SK-N-SH (cell line): ENCODE results near the gene VMP1. TPM values are rescaled to one million over a fixed set of nuclear protein-coding genes. Genes with fewer than 3 reads are reported as not detected.

ENCODE experiments used
- CTCF ChIA-PET: fragments of 300-600, 350-600 bp; formaldehyde crosslinking; extraction: SDS; loops from one replicate; lab custom pipeline; 2021; lab: Yijun Ruan, JAX
- POLR2A ChIA-PET: fragments of 350-600 bp; sonication (Branson Sonifier 250); formaldehyde crosslinking; extraction: SDS; loops from one replicate; lab custom pipeline; 2020; ENCODE audit warnings: antibody characterized with exemption, inconsistent platforms; lab: Yijun Ruan, JAX
- DNase-seq: peaks from one replicate; pipeline ENCODE4 v3.0.0; 2012
- H2AFZ ChIP-seq: fragments of 200-600 bp; sonication (generic); 2 replicates; pipeline ENCODE4 v1.8.1; 2016; ENCODE audit warnings: antibody characterized with exemption, mild to moderate bottlenecking, low read depth
- H3F3A ChIP-seq: fragments of 200-600 bp; sonication (generic); replicated peaks from 2 replicates; pipeline ENCODE3; 2016; ENCODE audit warnings: antibody characterized with exemption, mild to moderate bottlenecking; ENCODE audit not compliant: insufficient read depth
- H3K27ac ChIP-seq, 2 experiments: fragments of 200-500 bp in 1 of 2; fragments of 200-600 bp in 1 of 2; sonication (Bioruptor generic) in 1 of 2; sonication (generic), shearing (Covaris generic) in 1 of 2; 2 replicates each; pipeline versions ENCODE4 v1.5.1 to v1.6.1; 2014 to 2016; ENCODE audit warnings: low read depth in 2 of 2, inconsistent platforms in 1 of 2, low read length in 1 of 2, mild to moderate bottlenecking in 1 of 2, mixed read lengths in 1 of 2
- H3K27me3 ChIP-seq: fragments of 200-600 bp; sonication (generic), shearing (Covaris generic); 2 replicates; pipeline ENCODE4 v1.6.1; 2016; ENCODE audit warnings: mixed run types; ENCODE audit not compliant: insufficient read depth
- H3K36me3 ChIP-seq, 2 experiments: fragments of 200-500 bp in 1 of 2; fragments of 200-600 bp in 1 of 2; sonication (Bioruptor generic) in 1 of 2; sonication (generic) in 1 of 2; replicated peaks in 1 of 2; 2 replicates each; pipeline versions ENCODE3 to v1.5.1; 2014 to 2016; ENCODE audit warnings: low read length in 1 of 2, mild to moderate bottlenecking in 1 of 2; ENCODE audit not compliant: insufficient read depth in 2 of 2, control insufficient read depth in 1 of 2
- H3K4me1 ChIP-seq, 2 experiments: fragments of 200-500 bp in 1 of 2; fragments of 200-600 bp in 1 of 2; sonication (Bioruptor generic) in 1 of 2; sonication (generic), shearing (Covaris generic) in 1 of 2; 2 replicates each; pipeline versions ENCODE4 v1.5.1 to v1.6.1; 2014 to 2016; ENCODE audit warnings: low read depth in 1 of 2, low read length in 1 of 2, mixed run types in 1 of 2; ENCODE audit not compliant: insufficient read depth in 2 of 2, control insufficient read depth in 1 of 2
- H3K4me2 ChIP-seq: fragments of 200-600 bp; sonication (generic), shearing (Covaris generic); 2 replicates; pipeline ENCODE4 v1.6.1; 2017; ENCODE audit warnings: mixed run types
- H3K4me3 ChIP-seq, 2 experiments: fragments of 200-500 bp in 1 of 2; fragments of 200-600 bp in 1 of 2; sonication (Bioruptor generic) in 1 of 2; sonication (generic), shearing (Covaris generic) in 1 of 2; 2 replicates each; pipeline versions ENCODE4 v1.5.1 to v1.8.1; 2014 to 2016; ENCODE audit warnings: low read depth in 2 of 2, inconsistent platforms in 1 of 2, low read length in 1 of 2, mild to moderate bottlenecking in 1 of 2, mixed read lengths in 1 of 2, moderate library complexity in 1 of 2
- H3K79me2 ChIP-seq: fragments of 200-600 bp; sonication (generic); 2 replicates; pipeline ENCODE4 v1.8.1; 2017; ENCODE audit warnings: mild to moderate bottlenecking; ENCODE audit not compliant: insufficient read depth
- H3K9ac ChIP-seq: fragments of 200-600 bp; sonication (generic); 2 replicates; pipeline ENCODE4 v1.6.1; 2017; ENCODE audit warnings: mixed run types
- H3K9me2 ChIP-seq: fragments of 200-600 bp; sonication (generic); 2 replicates; pipeline ENCODE4 v1.6.1; 2017; ENCODE audit warnings: mixed run types
- H3K9me3 ChIP-seq: fragments of 200-600 bp; sonication (generic); 2 replicates; pipeline ENCODE4 v1.6.1; 2017; ENCODE audit warnings: mixed run types, mild to moderate bottlenecking, moderate library complexity
- H4K20me1 ChIP-seq: fragments of 200-600 bp; sonication (generic); 2 replicates; pipeline ENCODE4 v1.6.1; 2017; ENCODE audit warnings: mild to moderate bottlenecking, mixed run types; ENCODE audit not compliant: insufficient read depth
- CHD2 ChIP-seq: fragments of 150-350 bp; IDR thresholded peaks from 2 replicates; pipeline ENCODE4 v1.6.1; 2018; ENCODE audit warnings: low read length; ENCODE audit not compliant: partially characterized antibody
- CTCF ChIP-seq: fragments of 200-600 bp; sonication (generic); IDR thresholded peaks from 2 replicates; pipeline ENCODE4 v1.6.1; 2017; ENCODE audit warnings: antibody characterized with exemption, mild to moderate bottlenecking, moderate library complexity
- FOSL2 ChIP-seq: IDR thresholded peaks from 2 replicates; pipeline ENCODE4 v1.4.0; 2012; ENCODE audit warnings: low read depth, mild to moderate bottlenecking, moderate library complexity, borderline replicate concordance
- FOXM1 ChIP-seq: IDR thresholded peaks from 2 replicates; pipeline ENCODE4 v1.4.0; 2012; ENCODE audit warnings: low read depth, mild to moderate bottlenecking
- GABPA ChIP-seq: IDR thresholded peaks from 2 replicates; pipeline ENCODE4 v1.4.0; 2012; ENCODE audit warnings: low read depth, mild to moderate bottlenecking
- NFIC ChIP-seq: IDR thresholded peaks from 2 replicates; pipeline ENCODE4 v1.4.0; 2012; ENCODE audit warnings: borderline replicate concordance
- PBX3 ChIP-seq: IDR thresholded peaks from 2 replicates; pipeline ENCODE4; 2012
- SIN3A ChIP-seq: IDR thresholded peaks from 2 replicates; pipeline ENCODE4 v1.6.1; 2012; ENCODE audit warnings: low read depth, mild to moderate bottlenecking, low read length, moderate library complexity, borderline replicate concordance
- TAF1 ChIP-seq: IDR thresholded peaks from 2 replicates; pipeline ENCODE4 v1.6.1; 2012; ENCODE audit warnings: low read depth, mild to moderate bottlenecking, low read length, moderate library complexity, borderline replicate concordance
- TCF12 ChIP-seq: IDR thresholded peaks from 2 replicates; pipeline ENCODE4 v1.4.0; 2012
- TEAD4 ChIP-seq: IDR thresholded peaks from 2 replicates; pipeline ENCODE4 v1.4.0; 2012; ENCODE audit warnings: mild to moderate bottlenecking, borderline replicate concordance; ENCODE audit not compliant: insufficient read depth
- YY1 ChIP-seq: IDR thresholded peaks from 2 replicates; pipeline ENCODE4 v1.4.0; 2012; ENCODE audit warnings: low read depth, mild to moderate bottlenecking
- ZBTB33 ChIP-seq: IDR thresholded peaks from 2 replicates; pipeline ENCODE4 v1.4.0; 2012; ENCODE audit warnings: low read depth, borderline replicate concordance
- WGBS: methylation state at CpG from one replicate; pipeline ENCODE4 v1.1.6; 2017; ENCODE audit warnings: low lambda C conversion rate; 5-methylcytosine and 5-hydroxymethylcytosine counted together
- polyA plus RNA-seq, 3 experiments: library from polyadenylated mRNA; depleted of rRNA; stranded (reverse); fragments of >200 nt; gene quantifications; 2 replicates each; pipeline ENCODE4 v1.2.3, GENCODE V29; 2012
- TF ChIP-seq, protein P1 (sequence below): IDR thresholded peaks from 2 replicates; pipeline ENCODE4 v1.6.1; 2012; ENCODE audit warnings: mild to moderate bottlenecking, low read depth, low read length, moderate library complexity

The VMP1 gene
- polyA plus RNA-seq, 1 of the 3 experiments (the other 2 are of a cell fraction): 169 TPM

GRCh38 chr17:59825533-59826322, 118.3 kb downstream of the VMP1 start (continued):
- TF ChIP-seq, protein P1, sequence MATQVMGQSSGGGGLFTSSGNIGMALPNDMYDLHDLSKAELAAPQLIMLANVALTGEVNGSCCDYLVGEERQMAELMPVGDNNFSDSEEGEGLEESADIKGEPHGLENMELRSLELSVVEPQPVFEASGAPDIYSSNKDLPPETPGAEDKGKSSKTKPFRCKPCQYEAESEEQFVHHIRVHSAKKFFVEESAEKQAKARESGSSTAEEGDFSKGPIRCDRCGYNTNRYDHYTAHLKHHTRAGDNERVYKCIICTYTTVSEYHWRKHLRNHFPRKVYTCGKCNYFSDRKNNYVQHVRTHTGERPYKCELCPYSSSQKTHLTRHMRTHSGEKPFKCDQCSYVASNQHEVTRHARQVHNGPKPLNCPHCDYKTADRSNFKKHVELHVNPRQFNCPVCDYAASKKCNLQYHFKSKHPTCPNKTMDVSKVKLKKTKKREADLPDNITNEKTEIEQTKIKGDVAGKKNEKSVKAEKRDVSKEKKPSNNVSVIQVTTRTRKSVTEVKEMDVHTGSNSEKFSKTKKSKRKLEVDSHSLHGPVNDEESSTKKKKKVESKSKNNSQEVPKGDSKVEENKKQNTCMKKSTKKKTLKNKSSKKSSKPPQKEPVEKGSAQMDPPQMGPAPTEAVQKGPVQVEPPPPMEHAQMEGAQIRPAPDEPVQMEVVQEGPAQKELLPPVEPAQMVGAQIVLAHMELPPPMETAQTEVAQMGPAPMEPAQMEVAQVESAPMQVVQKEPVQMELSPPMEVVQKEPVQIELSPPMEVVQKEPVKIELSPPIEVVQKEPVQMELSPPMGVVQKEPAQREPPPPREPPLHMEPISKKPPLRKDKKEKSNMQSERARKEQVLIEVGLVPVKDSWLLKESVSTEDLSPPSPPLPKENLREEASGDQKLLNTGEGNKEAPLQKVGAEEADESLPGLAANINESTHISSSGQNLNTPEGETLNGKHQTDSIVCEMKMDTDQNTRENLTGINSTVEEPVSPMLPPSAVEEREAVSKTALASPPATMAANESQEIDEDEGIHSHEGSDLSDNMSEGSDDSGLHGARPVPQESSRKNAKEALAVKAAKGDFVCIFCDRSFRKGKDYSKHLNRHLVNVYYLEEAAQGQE: no peak
- TF ChIP-seq NFIC (peak; percentile 41; the same call in 1 of the 2 replicates), CHD2 (no peak), PBX3 (peak; percentile 65), YY1 (no peak), SIN3A (no peak; the same call in 1 of the 2 replicates), TCF12 (peak; percentile 71), GABPA (no peak), FOSL2 (peak; percentile 21; the same call in 1 of the 2 replicates), TAF1 (no peak)
- TF ChIP-seq, all 33 proteins: peak for 12

- no peak for DNase-seq
- TF ChIP-seq CTCF: no peak
- no peak for TF ChIP-seq NFIC
- no peak for TF ChIP-seq CHD2
- TF ChIP-seq TEAD4: no peak
- TF ChIP-seq TCF12: no peak
- TF ChIP-seq ZBTB33: no peak
- no peak for TF ChIP-seq FOXM1
- H3K27ac ChIP-seq: peak overlapping the region; percentile 70 to 100
Measured at GRCh38 chr17:59826706-59827453, 119.4 kb downstream of the VMP1 start.

More at GRCh38 chr17:59826706-59827453, 119.4 kb downstream of the VMP1 start:
- CTCF ChIA-PET: interaction anchor here (1.0 to 1.6 kb wide), 3 partner anchors 11 to 87 kb away, joined by 3 to 4 read pairs (median 3); no protein-coding TSS in a partner anchor
- whole genome bisulfite sequencing: 85% methylated on average over 4 of the region's 4 CpGs
- Histone ChIP-seq H3K79me2 (peaks cover 54% of the 10 kb centered on the region), H3K4me1 (peaks cover 14 to 53% of the 10 kb centered on the region in 2 experiments), H2AFZ (no peak overlapping the region), H3K27me3 (no peaks in the 10 kb centered on the region), H3F3A (peaks cover 65% of the 10 kb centered on the region), H3K4me2 (peak overlapping the region; percentile 67; the same call in 1 of the 2 replicates), H4K20me1 (no peaks in the 10 kb centered on the region), H3K36me3 (peaks cover 0 to 11% of the 10 kb centered on the region in 2 experiments), H3K4me3 (no peak overlapping the region), H3K9me3 (no peaks in the 10 kb centered on the region), H3K9me2 (no peaks in the 10 kb centered on the region), H3K9ac (peak overlapping the region; percentile 95)
- POLR2A ChIA-PET: no interaction called here
